ENCODE results near the gene PCBP3.

PCBP3 gene

DNA sequence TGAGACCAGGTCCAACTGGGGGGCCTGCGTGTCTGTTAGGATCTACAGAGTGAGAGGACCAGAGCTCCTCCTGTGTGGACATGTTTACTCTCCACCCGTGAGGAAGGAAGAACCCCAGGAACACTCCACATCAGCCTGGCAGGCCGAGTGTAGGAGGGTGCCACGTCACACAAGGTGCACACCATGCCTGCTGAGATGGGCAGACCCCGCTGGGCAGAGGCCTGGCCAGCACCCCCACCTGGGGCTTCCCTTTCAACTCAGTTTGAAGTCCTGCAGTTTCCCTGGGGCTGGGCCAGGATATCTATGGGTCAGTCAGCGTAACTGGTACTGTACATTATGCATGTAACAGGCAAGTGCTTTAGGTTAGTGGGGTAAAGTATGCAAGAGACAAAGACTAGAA is 30.1 kb upstream of the PCBP3 start:
- DNase-seq (ENCODE audit: low read depth), result no peak
- no peak overlapping the region for H3K4me3 ChIP-seq (ENCODE audit: low read depth, low read length)
- TF ChIP-seq MYC (IDR thresholded peaks at IDR 0.05; ENCODE audit: low read depth, low read length) (no peak), POLR2A (IDR thresholded peaks at IDR 0.05; ENCODE audit: extremely low read depth, insufficient read length) (no peak)
- TF ChIP-seq, protein P1, sequence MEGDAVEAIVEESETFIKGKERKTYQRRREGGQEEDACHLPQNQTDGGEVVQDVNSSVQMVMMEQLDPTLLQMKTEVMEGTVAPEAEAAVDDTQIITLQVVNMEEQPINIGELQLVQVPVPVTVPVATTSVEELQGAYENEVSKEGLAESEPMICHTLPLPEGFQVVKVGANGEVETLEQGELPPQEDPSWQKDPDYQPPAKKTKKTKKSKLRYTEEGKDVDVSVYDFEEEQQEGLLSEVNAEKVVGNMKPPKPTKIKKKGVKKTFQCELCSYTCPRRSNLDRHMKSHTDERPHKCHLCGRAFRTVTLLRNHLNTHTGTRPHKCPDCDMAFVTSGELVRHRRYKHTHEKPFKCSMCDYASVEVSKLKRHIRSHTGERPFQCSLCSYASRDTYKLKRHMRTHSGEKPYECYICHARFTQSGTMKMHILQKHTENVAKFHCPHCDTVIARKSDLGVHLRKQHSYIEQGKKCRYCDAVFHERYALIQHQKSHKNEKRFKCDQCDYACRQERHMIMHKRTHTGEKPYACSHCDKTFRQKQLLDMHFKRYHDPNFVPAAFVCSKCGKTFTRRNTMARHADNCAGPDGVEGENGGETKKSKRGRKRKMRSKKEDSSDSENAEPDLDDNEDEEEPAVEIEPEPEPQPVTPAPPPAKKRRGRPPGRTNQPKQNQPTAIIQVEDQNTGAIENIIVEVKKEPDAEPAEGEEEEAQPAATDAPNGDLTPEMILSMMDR (IDR thresholded peaks at IDR 0.05; ENCODE audit: low read depth, low read length), result no peak
- TF ChIP-seq, protein P2, sequence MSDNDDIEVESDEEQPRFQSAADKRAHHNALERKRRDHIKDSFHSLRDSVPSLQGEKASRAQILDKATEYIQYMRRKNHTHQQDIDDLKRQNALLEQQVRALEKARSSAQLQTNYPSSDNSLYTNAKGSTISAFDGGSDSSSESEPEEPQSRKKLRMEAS (IDR thresholded peaks at IDR 0.05; ENCODE audit: low read depth, low read length), result no peak

DNA sequence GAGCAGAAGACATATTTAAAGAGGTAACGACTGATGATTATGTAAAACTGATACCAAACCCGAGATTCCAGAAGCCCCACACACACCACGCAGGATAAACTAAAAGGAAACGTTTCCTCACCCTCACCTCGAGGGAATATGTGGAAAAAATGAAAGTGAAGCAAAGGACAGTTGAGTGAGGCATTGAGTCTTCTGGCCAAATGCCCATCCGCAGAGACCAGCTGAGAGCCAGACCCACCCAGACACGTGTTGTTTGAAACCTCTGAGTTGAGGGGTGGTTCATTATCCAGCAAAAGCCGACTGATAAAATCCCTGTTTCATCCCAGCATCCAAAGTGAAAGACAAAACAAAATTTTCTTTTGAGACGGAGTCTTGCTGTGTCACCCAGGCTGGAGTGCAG is 29.6 kb upstream of the PCBP3 start:
- no peak overlapping the region for H3K4me3 ChIP-seq (ENCODE audit: low read depth, low read length)
- TF ChIP-seq MYC (IDR thresholded peaks at IDR 0.05; ENCODE audit: low read depth, low read length) (no peak), POLR2A (IDR thresholded peaks at IDR 0.05; ENCODE audit: extremely low read depth, insufficient read length) (no peak)
- TF ChIP-seq, protein P1 (IDR thresholded peaks at IDR 0.05; ENCODE audit: low read depth, low read length), result no peak
- TF ChIP-seq, protein P2 (IDR thresholded peaks at IDR 0.05; ENCODE audit: low read depth, low read length), result no peak
- no peak for DNase-seq (ENCODE audit: low read depth)

DNA sequence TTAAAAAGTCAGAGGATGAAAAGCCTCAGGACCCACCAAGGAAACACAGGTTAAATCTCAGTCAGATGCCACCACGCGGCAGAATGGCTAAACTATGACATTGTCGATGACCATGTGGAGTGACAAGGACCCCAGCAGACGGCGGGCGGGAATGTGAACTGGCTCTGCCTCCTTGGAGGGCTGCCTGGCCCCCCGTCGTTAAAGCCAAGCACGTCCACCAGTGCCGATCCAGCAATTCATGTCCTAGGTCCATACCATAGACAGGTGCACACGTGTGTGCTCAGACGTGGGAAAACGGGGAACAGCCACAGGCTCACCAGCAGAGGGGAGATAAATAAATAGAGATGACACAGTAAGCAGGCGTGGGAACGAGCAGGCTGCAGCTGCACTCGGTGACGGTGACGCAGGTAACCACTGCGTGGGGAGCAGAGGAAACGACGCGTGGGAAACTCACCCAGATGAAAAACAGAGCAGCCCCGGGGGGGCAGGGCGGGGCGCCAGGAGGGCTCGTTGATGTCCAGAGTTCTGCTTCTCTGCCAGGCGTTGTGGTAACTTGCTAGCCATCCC is 28.3 kb upstream of the PCBP3 start:
- H3K4me3 ChIP-seq (ENCODE audit: low read depth, low read length), result no peak overlapping the region
- peak; percentile 22 for DNase-seq (ENCODE audit: low read depth)

DNA sequence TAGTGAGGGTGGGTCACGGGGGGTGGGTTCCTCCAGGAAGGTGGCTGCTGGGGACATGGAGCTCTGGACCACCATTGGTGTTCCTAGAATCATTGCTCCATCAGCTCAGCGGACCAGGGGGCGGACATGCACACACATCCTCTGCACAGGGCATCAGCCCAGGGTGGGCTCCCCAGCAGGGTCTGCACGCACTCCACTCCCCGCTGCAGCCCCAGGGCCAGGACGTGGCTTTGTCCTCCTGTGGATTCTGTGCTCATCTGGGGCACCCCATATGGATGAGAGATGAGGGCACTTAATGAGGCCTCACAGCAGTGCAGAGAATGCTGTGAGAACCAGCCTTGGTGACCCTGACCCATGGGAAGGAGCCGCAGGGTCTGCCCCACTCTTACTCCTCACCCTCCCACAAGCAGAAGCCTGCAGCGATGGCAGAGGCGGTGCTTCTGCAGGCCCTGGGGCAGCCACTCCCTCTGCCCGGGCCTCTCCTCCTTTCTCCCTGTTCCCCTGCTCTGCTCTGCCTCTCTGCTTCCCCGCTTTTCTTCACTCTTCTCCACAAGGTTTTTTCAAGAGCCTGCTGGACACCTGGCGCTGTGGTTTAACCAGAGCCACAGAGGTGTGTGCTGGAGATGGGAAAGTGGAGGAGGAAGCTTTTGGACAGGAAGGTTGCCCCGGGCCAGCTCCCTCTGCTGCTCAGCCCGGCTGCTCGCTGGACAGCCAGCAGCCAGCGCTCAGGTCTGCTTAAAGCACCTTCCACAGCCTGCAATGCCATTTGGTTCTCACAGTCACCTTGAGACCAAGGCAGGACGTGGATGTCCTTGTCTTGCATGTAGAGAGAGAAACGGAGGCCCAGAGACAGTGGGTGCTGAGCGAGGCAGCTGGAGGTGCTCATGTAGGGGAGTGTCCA is 26.3 kb upstream of the PCBP3 start:
- TF ChIP-seq, protein P1 (IDR thresholded peaks at IDR 0.05; ENCODE audit: low read depth, low read length), result no peak
- TF ChIP-seq, protein P2 (IDR thresholded peaks at IDR 0.05; ENCODE audit: low read depth, low read length), result no peak
- TF ChIP-seq POLR2A (IDR thresholded peaks at IDR 0.05; ENCODE audit: extremely low read depth, insufficient read length), result no peak
- H3K4me3 ChIP-seq (ENCODE audit: low read depth, low read length), result no peak overlapping the region
- peak; percentile 47 for DNase-seq (ENCODE audit: low read depth)

More for the DNA sequence above, 28.3 kb upstream of the PCBP3 start:
- TF ChIP-seq, protein P2 (IDR thresholded peaks at IDR 0.05; ENCODE audit: low read depth, low read length), result no peak
- TF ChIP-seq MYC (IDR thresholded peaks at IDR 0.05; ENCODE audit: low read depth, low read length), result no peak
- no peak for TF ChIP-seq POLR2A (IDR thresholded peaks at IDR 0.05; ENCODE audit: extremely low read depth, insufficient read length)
- TF ChIP-seq, protein P1 (IDR thresholded peaks at IDR 0.05; ENCODE audit: low read depth, low read length), result no peak

DNA sequence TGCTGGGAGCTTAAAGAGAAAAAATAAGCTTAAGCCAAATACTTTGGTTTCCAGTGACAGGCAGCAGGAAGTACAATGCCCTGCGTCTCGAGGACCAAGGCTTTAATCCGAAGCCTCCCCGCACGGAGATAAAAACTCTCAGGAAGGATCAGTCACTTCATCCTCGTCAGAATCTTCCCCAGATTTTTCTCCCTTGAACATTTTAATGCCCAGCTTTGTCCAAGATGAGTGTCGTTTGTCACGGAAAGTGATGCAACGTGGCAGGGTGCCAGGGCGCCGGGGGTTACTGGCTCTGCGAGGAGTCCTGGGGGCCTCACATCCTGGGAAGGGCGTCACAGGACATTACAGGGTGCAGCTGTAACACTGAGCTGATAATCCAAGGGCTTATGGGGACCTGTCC is 25.2 kb upstream of the PCBP3 start:
- no peak overlapping the region for H3K4me3 ChIP-seq (ENCODE audit: low read depth, low read length)
- peak; percentile 76 for DNase-seq (ENCODE audit: low read depth)
- TF ChIP-seq, protein P1 (IDR thresholded peaks at IDR 0.05; ENCODE audit: low read depth, low read length), result no peak
- TF ChIP-seq POLR2A (IDR thresholded peaks at IDR 0.05; ENCODE audit: extremely low read depth, insufficient read length), result no peak
- TF ChIP-seq MYC (IDR thresholded peaks at IDR 0.05; ENCODE audit: low read depth, low read length), result no peak
- TF ChIP-seq, protein P2 (IDR thresholded peaks at IDR 0.05; ENCODE audit: low read depth, low read length), result no peak
